Mesendoderm (in vitro differentiated cells): ENCODE measurements around the gene HS6ST3.

ENCODE experiments used
- DNase-seq: peaks from one replicate; pipeline ENCODE4 v3.0.0; 2013
- H2AK5ac ChIP-seq: 2 replicates; pipeline ENCODE4 v1.6.1; 2013; ENCODE audit warnings: low read length, inconsistent platforms
- H2BK120ac ChIP-seq: 2 replicates; pipeline ENCODE4 v1.6.1; 2013; ENCODE audit warnings: low read depth, mild to moderate bottlenecking, low read length, moderate library complexity, mixed read lengths
- H2BK15ac ChIP-seq: replicated peaks from 2 replicates; pipeline ENCODE4 v1.6.1; 2013; ENCODE audit warnings: low read depth, mild to moderate bottlenecking, moderate library complexity
- H2BK5ac ChIP-seq: 2 replicates; pipeline ENCODE4 v1.6.1; 2013; ENCODE audit warnings: low read length, inconsistent platforms
- H3K18ac ChIP-seq: 2 replicates; pipeline ENCODE4 v1.6.1; 2013; ENCODE audit warnings: mild to moderate bottlenecking, low read length, mixed read lengths
- H3K23ac ChIP-seq: one replicate; pipeline ENCODE4 v1.6.1; 2013; ENCODE audit warnings: low read length
- H3K27ac ChIP-seq: 2 replicates; pipeline ENCODE4 v1.5.1; 2013; ENCODE audit warnings: low read depth, mild to moderate bottlenecking, inconsistent platforms, low read length, moderate library complexity
- H3K27me3 ChIP-seq: 2 replicates; pipeline ENCODE4 v1.6.1; 2013; ENCODE audit warnings: low read length, control low read depth, mild to moderate bottlenecking, inconsistent platforms; ENCODE audit not compliant: insufficient read depth, poor library complexity
- H3K36me3 ChIP-seq: 2 replicates; pipeline ENCODE4 v1.6.1; 2013; ENCODE audit warnings: low read length, inconsistent platforms; ENCODE audit not compliant: control insufficient read depth, insufficient read depth
- H3K4ac ChIP-seq: one replicate; pipeline ENCODE4 v1.6.1; 2013; ENCODE audit warnings: low read depth, mild to moderate bottlenecking, low read length, moderate library complexity
- H3K4me1 ChIP-seq: 2 replicates; pipeline ENCODE4 v1.6.1; 2013; ENCODE audit warnings: low read depth, low read length, inconsistent platforms; ENCODE audit not compliant: control insufficient read depth
- H3K4me2 ChIP-seq: 2 replicates; pipeline ENCODE4 v1.6.1; 2013; ENCODE audit warnings: low read length
- H3K4me3 ChIP-seq: 2 replicates; pipeline ENCODE4 v1.5.1; 2013; ENCODE audit warnings: mild to moderate bottlenecking, low read length
- H3K56ac ChIP-seq: one replicate; pipeline ENCODE4 v1.6.1; 2013; ENCODE audit warnings: low read length
- H3K79me1 ChIP-seq: 2 replicates; pipeline ENCODE4 v1.6.1; 2013; ENCODE audit warnings: low read length, inconsistent platforms
- H3K79me2 ChIP-seq: 2 replicates; pipeline ENCODE4 v1.6.1; 2013; ENCODE audit warnings: mild to moderate bottlenecking, low read length; ENCODE audit not compliant: control insufficient read depth, insufficient read depth
- H3K9ac ChIP-seq: 2 replicates; pipeline ENCODE4 v1.6.1; 2013; ENCODE audit warnings: low read length, inconsistent platforms
- H4K5ac ChIP-seq: one replicate; pipeline ENCODE4 v1.6.1; 2013; ENCODE audit warnings: low read length
- H4K8ac ChIP-seq: one replicate; pipeline ENCODE4 v1.6.1; 2013; ENCODE audit warnings: low read depth, mild to moderate bottlenecking, control low read depth, low read length, moderate library complexity
- WGBS: extraction: QIAGEN DNeasy Blood & Tissue Kit; methylation state at CpG from one replicate; pipeline ENCODE4 v1.1.7; 2013; ENCODE audit warnings: low lambda C conversion rate, missing lambda C conversion rate; ENCODE audit not compliant: insufficient coverage; ENCODE audit errors: extremely low coverage; 5-methylcytosine and 5-hydroxymethylcytosine counted together

Gene HS6ST3

GRCh38 chr13:96792736-96793403 lies 703.0 kb downstream of the HS6ST3 start:
- Histone ChIP-seq H3K23ac (no peak overlapping the region), H3K36me3 (no peaks in the 10 kb centered on the region), H3K56ac (no peak overlapping the region), H4K8ac (no peak overlapping the region), H3K27me3 (no peaks in the 10 kb centered on the region), H3K4me2 (no peak overlapping the region), H3K4ac (no peak overlapping the region), H2BK5ac (no peak overlapping the region), H2BK120ac (no peak overlapping the region), H2BK15ac (no peak overlapping the region), H3K79me2 (no peaks in the 10 kb centered on the region), H4K5ac (no peak overlapping the region), H3K27ac (no peak overlapping the region), H3K4me3 (no peak overlapping the region), H3K18ac (no peak overlapping the region), H3K9ac (no peak overlapping the region), H3K79me1 (no peaks in the 10 kb centered on the region), H3K4me1 (no peaks in the 10 kb centered on the region), H2AK5ac (no peak overlapping the region)
- no CpG with 5 or more reads among the region's 8 CpGs for WGBS
- DNase-seq = no peak

GRCh38 chr13:96793404-96793755 lies 703.5 kb downstream of the HS6ST3 start:
- Histone ChIP-seq H2BK5ac (no peak overlapping the region), H3K56ac (no peak overlapping the region), H3K23ac (no peak overlapping the region), H2BK15ac (no peak overlapping the region), H3K27me3 (no peaks in the 10 kb centered on the region), H4K5ac (no peak overlapping the region), H2BK120ac (no peak overlapping the region), H3K4me3 (no peak overlapping the region), H2AK5ac (no peak overlapping the region), H3K18ac (no peak overlapping the region), H3K4me2 (no peak overlapping the region), H3K27ac (no peak overlapping the region), H4K8ac (no peak overlapping the region), H3K79me2 (no peaks in the 10 kb centered on the region), H3K9ac (no peak overlapping the region), H3K4ac (no peak overlapping the region), H3K36me3 (no peaks in the 10 kb centered on the region), H3K79me1 (no peaks in the 10 kb centered on the region), H3K4me1 (no peaks in the 10 kb centered on the region)
- no peak for DNase-seq
- WGBS = no CpG with 5 or more reads among the region's 4 CpGs

GRCh38 chr13:96794669-96795068 lies 704.8 kb downstream of the HS6ST3 start:
- no peak overlapping the region for H4K8ac ChIP-seq
- no peaks in the 10 kb centered on the region for H3K79me1 ChIP-seq
- no peak overlapping the region for H2AK5ac ChIP-seq
- H3K36me3 ChIP-seq = no peaks in the 10 kb centered on the region
- no peak overlapping the region for H3K27ac ChIP-seq
- no peaks in the 10 kb centered on the region for H3K79me2 ChIP-seq
- no peak overlapping the region for H4K5ac ChIP-seq
- H3K4me1 ChIP-seq = no peaks in the 10 kb centered on the region
- no peak overlapping the region for H3K18ac ChIP-seq
- H3K4me2 ChIP-seq = no peak overlapping the region
- H3K4me3 ChIP-seq = no peak overlapping the region
- no peak overlapping the region for H2BK15ac ChIP-seq
- H3K9ac ChIP-seq = no peak overlapping the region
- no peak overlapping the region for H3K56ac ChIP-seq
- H3K4ac ChIP-seq = no peak overlapping the region
- H2BK120ac ChIP-seq = no peak overlapping the region
- no peak overlapping the region for H3K23ac ChIP-seq
- DNase-seq = no peak
- H2BK5ac ChIP-seq = no peak overlapping the region
- H3K27me3 ChIP-seq = no peaks in the 10 kb centered on the region

- WGBS = no CpG with 5 or more reads among the region's 2 CpGs
- H2AK5ac ChIP-seq = no peak overlapping the region
- H3K27ac ChIP-seq = no peak overlapping the region
Observed at GRCh38 chr13:96795670-96796069, 705.8 kb downstream of the HS6ST3 start.

GRCh38 chr13:96796091-96796633 lies 706.3 kb downstream of the HS6ST3 start:
- Histone ChIP-seq H2BK120ac (no peak overlapping the region), H3K79me1 (no peaks in the 10 kb centered on the region), H3K23ac (no peak overlapping the region), H3K18ac (no peak overlapping the region), H2BK5ac (no peak overlapping the region), H4K5ac (no peak overlapping the region), H3K27me3 (no peaks in the 10 kb centered on the region), H3K4me2 (no peak overlapping the region), H2AK5ac (no peak overlapping the region), H3K27ac (no peak overlapping the region), H3K4ac (no peak overlapping the region), H3K4me3 (no peak overlapping the region), H4K8ac (no peak overlapping the region), H3K56ac (no peak overlapping the region), H3K79me2 (no peaks in the 10 kb centered on the region), H3K36me3 (no peaks in the 10 kb centered on the region), H2BK15ac (no peak overlapping the region), H3K4me1 (no peaks in the 10 kb centered on the region), H3K9ac (no peak overlapping the region)
- DNase-seq = no peak
- no CpG with 5 or more reads among the region's 2 CpGs for WGBS

More at GRCh38 chr13:96795670-96796069, 705.8 kb downstream of the HS6ST3 start:
- H3K79me1 ChIP-seq = no peaks in the 10 kb centered on the region
- H2BK5ac ChIP-seq = no peak overlapping the region
- no peak for DNase-seq
- no peak overlapping the region for H2BK15ac ChIP-seq
- H3K36me3 ChIP-seq = no peaks in the 10 kb centered on the region
- H3K4ac ChIP-seq = no peak overlapping the region
- no peak overlapping the region for H3K4me2 ChIP-seq
- H3K4me3 ChIP-seq = no peak overlapping the region
- no peak overlapping the region for H3K9ac ChIP-seq
- no peak overlapping the region for H3K56ac ChIP-seq
- H3K23ac ChIP-seq = no peak overlapping the region
- H3K18ac ChIP-seq = no peak overlapping the region
- no peaks in the 10 kb centered on the region for H3K4me1 ChIP-seq
- no peaks in the 10 kb centered on the region for H3K79me2 ChIP-seq
- no peak overlapping the region for H2BK120ac ChIP-seq
- no peak overlapping the region for H4K8ac ChIP-seq
- no peaks in the 10 kb centered on the region for H3K27me3 ChIP-seq
- H4K5ac ChIP-seq = no peak overlapping the region

- Histone ChIP-seq H2AK5ac (no peak overlapping the region), H3K27ac (no peak overlapping the region), H3K27me3 (no peaks in the 10 kb centered on the region), H2BK5ac (no peak overlapping the region), H3K4ac (no peak overlapping the region), H3K4me3 (no peak overlapping the region), H2BK120ac (no peak overlapping the region), H4K8ac (no peak overlapping the region), H3K4me2 (no peak overlapping the region), H3K18ac (no peak overlapping the region), H4K5ac (no peak overlapping the region), H3K4me1 (no peaks in the 10 kb centered on the region), H3K36me3 (no peaks in the 10 kb centered on the region), H3K9ac (no peak overlapping the region), H3K79me1 (no peaks in the 10 kb centered on the region), H3K79me2 (no peaks in the 10 kb centered on the region), H2BK15ac (no peak overlapping the region), H3K56ac (no peak overlapping the region), H3K23ac (no peak overlapping the region)
- no CpG with 5 or more reads among the region's 1 CpG for WGBS
- DNase-seq = no peak
Observed at GRCh38 chr13:96797136-96797535, 707.2 kb downstream of the HS6ST3 start.
